ENCODE data around the gene PELI1.

- TF ChIP-seq POLR2A (IDR thresholded peaks at IDR 0.05) (no peak), CTCF (IDR thresholded peaks at IDR 0.05 in 8 of 11, conservative IDR thresholded peaks at IDR 0.05 in 3 of 11) (no peak), POLR2AphosphoS5 (IDR thresholded peaks at IDR 0.05) (peak in 1 of 3 donors; percentile 15)
Observed at GRCh38 chr2:64090264-64090663, 54.0 kb downstream of the PELI1 start.

Data from spleen (tissue), 7 donors.